PC-3 (cell line): ENCODE results near the gene LCAT.

Experiments used
- EZH2 ChIP-seq: fragments of 300-600 bp; sonication (generic); IDR thresholded peaks from one replicate; pipeline ENCODE4 v1.6.1; 2017; ENCODE audit warnings: antibody characterized with exemption, mild to moderate bottlenecking, low read length; ENCODE audit not compliant: unreplicated experiment
- EZH2phosphoT487 ChIP-seq: fragments of 300-600 bp; sonication (generic); IDR thresholded peaks from 2 replicates; pipeline ENCODE4 v1.6.1; 2018; ENCODE audit warnings: mild to moderate bottlenecking, antibody characterized with exemption, low read length, borderline replicate concordance

DNA sequence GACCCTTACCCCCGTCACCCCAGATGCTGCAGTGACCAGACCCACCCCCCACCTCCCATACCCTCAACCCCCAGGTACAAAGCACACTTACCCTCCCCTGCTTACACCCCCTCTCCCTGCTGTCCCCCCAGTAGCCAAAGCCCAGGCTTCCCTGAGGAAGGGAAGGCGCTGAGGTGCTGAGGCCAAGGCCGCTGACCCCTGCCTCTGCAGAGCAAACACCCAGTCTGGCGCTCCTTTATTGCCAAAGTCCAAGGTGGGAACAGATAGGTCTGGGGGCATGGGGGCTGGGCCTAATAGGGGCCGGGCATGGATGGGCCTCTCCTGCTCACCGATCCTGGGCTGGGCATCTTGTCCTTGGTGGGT is 683 bp downstream of the LCAT start:
- no peak for TF ChIP-seq EZH2phosphoT487
- TF ChIP-seq EZH2, result no peak
